Right lobe of liver (tissue), 6 donors: Measurements from ENCODE around the gene INPP5A. TPM values are rescaled to one million over a fixed set of nuclear protein-coding genes. Genes with fewer than 3 reads are reported as not detected.
A peak's percentile ranks its signal among the peaks of the same experiment; 100 is the strongest.

ENCODE experiments used
- ATAC-seq, 4 donors: fragments of 200-7000 bp; cut with Tn5 transposase; one replicate each; pipeline ENCODE4 v1.9.1; 2020; ENCODE audit warnings: mild to moderate bottlenecking in 4 of 4, moderate library complexity in 4 of 4
- DNase-seq, 3 donors: peaks; one replicate each; pipeline ENCODE4 v3.0.0-alpha.2; 2020
- H3K27ac ChIP-seq, 3 donors: fragments of 200-600 bp; one replicate each; pipeline ENCODE4 v1.8.0; 2022
- H3K27me3 ChIP-seq, 2 donors: fragments of 200-600 bp; one replicate each; pipeline ENCODE4 v1.8.0; 2022
- H3K36me3 ChIP-seq, 4 donors: fragments of 200-600 bp; sonication (generic) in 1 of 4; one replicate each; pipeline versions ENCODE4 v1.5.1 to v1.8.0; 2017 to 2022; ENCODE audit warnings: control low read depth in 1 of 4
- H3K4me1 ChIP-seq, 4 donors: fragments of 200-600 bp; sonication (generic) in 1 of 4; one replicate each; pipeline versions ENCODE4 v1.5.1 to v1.8.0; 2017 to 2022; ENCODE audit warnings: control low read depth in 1 of 4
- H3K4me3 ChIP-seq, 3 donors: fragments of 200-600 bp; one replicate each; pipeline ENCODE4 v1.8.0; 2022
- H3K9me3 ChIP-seq, 4 donors: fragments of 200-600 bp; sonication (generic) in 1 of 4; one replicate each; pipeline versions ENCODE4 v1.5.1 to v1.8.0; 2017 to 2022; ENCODE audit warnings: control low read depth in 1 of 4
- CTCF ChIP-seq, 4 donors: fragments of 200-600 bp in 3 of 4; fragments of 450-650 bp in 1 of 4; IDR thresholded peaks; one replicate each; pipeline versions ENCODE4 v1.5.1 to v1.8.0; 2016 to 2022; ENCODE audit warnings: antibody characterized with exemption in 4 of 4, mild to moderate bottlenecking in 2 of 4
- POLR2A ChIP-seq: fragments of 450-650 bp; IDR thresholded peaks from one replicate; pipeline ENCODE4 v1.6.1; 2017; ENCODE audit warnings: antibody characterized with exemption, mild to moderate bottlenecking
- WGBS: methylation state at CpG from one replicate; pipeline ENCODE4 v1.1.6; 2018; ENCODE audit warnings: low coverage, low lambda C conversion rate; ENCODE audit not compliant: insufficient coverage; ENCODE audit errors: missing lambda C conversion rate; 5-methylcytosine and 5-hydroxymethylcytosine counted together
- intact Hi-C, 2 donors: fragments of 100-400 bp; cut with DNase I; formaldehyde crosslinking; loops; one replicate each; pipeline versions ENCODE4 v1.11.2 to v1.14.1; 2022
- total RNA-seq, 6 experiments: library from RNA; depleted of rRNA in 2 of 6; stranded (reverse); fragments of >200 nt in 2 of 6; fragmentation: NEBNext Ultra II Directional in 3 of 6; extraction: Animal tissue kit (Norgen Biotek cat#: 25700) in 3 of 6; gene quantifications; one replicate each; pipeline versions ENCODE4 v1.1.0 to v1.2.4, GENCODE V29; 2016 to 2023
- donor health status: DM: no; HTN: yes; CAD: no.
- donor health status: DM: no; HTN: no; CAD: no.
- donor health status: DM: no; HTN: no; CAD: no.
- donor health status: DM: no; HTN: yes; CAD: no.
- donor health status: DM: no; HTN: yes; CAD: no.

INPP5A gene
- total RNA-seq, 6 experiments from 2014 or later: 12.5 to 24.6 (median 16.9) TPM

- WGBS: 100% methylated on average over 1 of the region's 35 CpGs
- intact Hi-C loops: loop anchor here in 1 of 2 donors (5.0 kb wide), 1 partner anchor 187 kb away; no protein-coding TSS in a partner anchor
- no peaks in the 10 kb centered on the region for H3K36me3 ChIP-seq
- no peak overlapping the region for H3K4me3 ChIP-seq
- H3K9me3 ChIP-seq: no peaks in the 10 kb centered on the region
- H3K27me3 ChIP-seq: no peaks in the 10 kb centered on the region
- no peak for TF ChIP-seq POLR2A
- TF ChIP-seq CTCF (IDR thresholded peaks at IDR 0.05): no peak
- ATAC-seq (peak in 2 of 4 donors; percentile 6 to 11), DNase-seq (peak in 2 of 3 donors; percentile 32 to 46)
- no peak overlapping the region for H3K27ac ChIP-seq
- no peaks in the 10 kb centered on the region for H3K4me1 ChIP-seq
Observed at GRCh38 chr10:132643709-132644526, 106.3 kb downstream of the INPP5A start.

DNA sequence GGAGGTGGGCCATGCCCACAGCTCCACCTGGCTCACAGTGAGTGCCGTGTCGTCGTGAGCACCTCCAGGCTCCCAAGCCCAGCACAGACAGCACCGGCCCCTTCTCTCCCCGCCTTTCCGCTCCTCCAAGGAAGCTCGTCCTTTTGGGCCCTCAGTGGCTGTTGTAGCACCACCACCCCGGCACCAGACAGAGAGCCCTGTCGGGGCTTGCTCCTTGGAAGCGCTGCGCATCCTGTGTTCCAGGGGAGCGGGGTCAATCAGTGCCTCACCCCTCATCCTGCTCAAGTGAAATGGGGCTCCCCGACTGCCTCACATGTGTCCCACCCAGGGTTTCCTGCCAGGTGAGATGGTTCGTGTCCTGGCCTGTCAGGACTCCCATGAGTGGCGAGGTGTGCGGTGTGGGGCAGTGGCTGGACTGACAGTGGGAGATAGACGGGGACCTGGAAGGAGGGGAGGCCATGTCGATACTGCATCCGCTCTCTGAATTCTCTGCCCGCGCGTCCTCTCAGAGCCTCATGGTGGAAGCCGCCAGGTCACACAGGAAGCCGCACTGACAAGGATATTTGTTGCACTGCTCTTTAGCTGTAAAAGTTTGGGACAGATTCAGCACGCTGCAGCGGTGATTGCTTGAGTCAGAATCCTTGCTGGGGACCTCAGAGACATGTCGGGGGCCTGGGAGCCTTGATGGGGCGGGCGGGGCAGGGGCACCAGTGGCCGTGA is 107.1 kb downstream of the INPP5A start:
- peak; percentile 21 to 40 (median 36) for ATAC-seq
- peak in 2 of 3 donors; percentile 41 to 53 for DNase-seq
- no peaks in the 10 kb centered on the region for H3K4me1 ChIP-seq
- 100% methylated on average over 2 of the region's 30 CpGs for WGBS
- no peaks in the 10 kb centered on the region for H3K27me3 ChIP-seq
- H3K27ac ChIP-seq: no peak overlapping the region
- intact Hi-C loops: loop anchor here in 1 of 2 donors (5.0 kb wide), 1 partner anchor 187 kb away; no protein-coding TSS in a partner anchor
- H3K4me3 ChIP-seq: no peak overlapping the region
- H3K36me3 ChIP-seq: no peaks in the 10 kb centered on the region
- H3K9me3 ChIP-seq: no peaks in the 10 kb centered on the region
- TF ChIP-seq POLR2A (no peak), CTCF (IDR thresholded peaks at IDR 0.05) (no peak)

- no peak for DNase-seq
- intact Hi-C loops: no loop called here
Observed at GRCh38 chr10:132645247-132645530, 107.6 kb downstream of the INPP5A start.

More at GRCh38 chr10:132645247-132645530, 107.6 kb downstream of the INPP5A start:
- no peak overlapping the region for H3K27ac ChIP-seq
- H3K36me3 ChIP-seq: no peaks in the 10 kb centered on the region
- no CpG with 5 or more reads among the region's 14 CpGs for WGBS
- no peak for ATAC-seq
- H3K27me3 ChIP-seq: no peaks in the 10 kb centered on the region
- TF ChIP-seq CTCF (IDR thresholded peaks at IDR 0.05) (no peak), POLR2A (no peak)
- no peak overlapping the region for H3K4me3 ChIP-seq
- H3K9me3 ChIP-seq: no peaks in the 10 kb centered on the region
- H3K4me1 ChIP-seq: no peaks in the 10 kb centered on the region
